Endodermal cell (in vitro differentiated cells): Measurements from ENCODE around the gene GPR137B. TPM values are rescaled to one million over a fixed set of nuclear protein-coding genes. Genes with fewer than 3 reads are reported as not detected.

ENCODE experiments used
- DNase-seq: peaks from one replicate; pipeline ENCODE4 v3.0.0-alpha.2; 2017
- H3K27ac ChIP-seq: 2 replicates; pipeline ENCODE4 v1.5.1; 2013; ENCODE audit warnings: mild to moderate bottlenecking, low read depth, low read length, moderate library complexity
- H3K27me3 ChIP-seq: 2 replicates; pipeline ENCODE4 v1.6.1; 2013; ENCODE audit warnings: mild to moderate bottlenecking, low read length, moderate library complexity; ENCODE audit not compliant: insufficient read depth, control insufficient read depth, poor library complexity, severe bottlenecking
- H3K36me3 ChIP-seq: 2 replicates; pipeline ENCODE4 v1.7.0; 2013; ENCODE audit warnings: mild to moderate bottlenecking, low read length, moderate library complexity; ENCODE audit not compliant: control insufficient read depth, insufficient read depth
- H3K4me1 ChIP-seq: one replicate; pipeline ENCODE4 v1.7.0; 2013; ENCODE audit warnings: low read length; ENCODE audit not compliant: control insufficient read depth, insufficient read depth
- H3K4me3 ChIP-seq: 2 replicates; pipeline ENCODE4 v1.5.1; 2013; ENCODE audit warnings: mild to moderate bottlenecking, low read length, moderate library complexity
- H3K9ac ChIP-seq: 2 replicates; pipeline ENCODE4 v1.6.1; 2013; ENCODE audit warnings: mild to moderate bottlenecking, low read length, moderate library complexity; ENCODE audit not compliant: poor library complexity, severe bottlenecking; ENCODE audit errors: extremely low read depth
- H3K9me3 ChIP-seq: 2 replicates; pipeline ENCODE4 v1.6.1; 2013; ENCODE audit warnings: mild to moderate bottlenecking, low read length, moderate library complexity; ENCODE audit not compliant: control insufficient read depth
- H3K27ac Mint-ChIP-seq: 2 replicates; pipeline ENCODE4 v1.8.0; 2020; ENCODE audit warnings: mixed read lengths
- H3K27me3 Mint-ChIP-seq: 2 replicates; pipeline ENCODE4 v1.8.0; 2021; ENCODE audit warnings: mild to moderate bottlenecking, mixed read lengths; ENCODE audit not compliant: insufficient read depth
- H3K36me3 Mint-ChIP-seq: 2 replicates; pipeline ENCODE4 v1.8.0; 2020; ENCODE audit warnings: low read depth, mixed read lengths
- H3K4me1 Mint-ChIP-seq: 2 replicates; pipeline ENCODE4 v1.8.0; 2020; ENCODE audit warnings: mixed read lengths
- H3K4me3 Mint-ChIP-seq: 2 replicates; pipeline ENCODE4 v1.8.0; 2020; ENCODE audit warnings: mild to moderate bottlenecking, moderate library complexity, mixed read lengths
- H3K9me3 Mint-ChIP-seq: 2 replicates; pipeline ENCODE4 v1.8.0; 2020; ENCODE audit warnings: mild to moderate bottlenecking, mixed read lengths
- WGBS, 2 experiments: methylation state at CpG; one replicate each; pipeline versions ENCODE4 v1.1.5 to v1.1.7; 2013; ENCODE audit warnings: missing lambda C conversion rate in 2 of 2, mixed read lengths in 1 of 2; ENCODE audit not compliant: insufficient coverage in 1 of 2, insufficient read length in 1 of 2; 5-methylcytosine and 5-hydroxymethylcytosine counted together
- total RNA-seq, 2 donors: library from RNA; stranded (reverse); fragmentation: NEBNext Ultra II Directional in 1 of 2; extraction: Animal tissue kit (Norgen Biotek cat#: 25700) in 1 of 2; gene quantifications; 2 replicates in 1 of 2; 3 replicates in 1 of 2; pipeline ENCODE4 v1.2.1, GENCODE V29; 2021
- TF ChIP-seq, protein P1 (sequence below): fragments of 200-600 bp; sonication (generic); conservative IDR thresholded peaks from 2 replicates; pipeline ENCODE4 v1.5.0; 2021; ENCODE audit warnings: antibody characterized with exemption, mild to moderate bottlenecking

GPR137B gene
- total RNA-seq, 2 donors from 2014 or later = 2.8 to 6.7 TPM

DNA sequence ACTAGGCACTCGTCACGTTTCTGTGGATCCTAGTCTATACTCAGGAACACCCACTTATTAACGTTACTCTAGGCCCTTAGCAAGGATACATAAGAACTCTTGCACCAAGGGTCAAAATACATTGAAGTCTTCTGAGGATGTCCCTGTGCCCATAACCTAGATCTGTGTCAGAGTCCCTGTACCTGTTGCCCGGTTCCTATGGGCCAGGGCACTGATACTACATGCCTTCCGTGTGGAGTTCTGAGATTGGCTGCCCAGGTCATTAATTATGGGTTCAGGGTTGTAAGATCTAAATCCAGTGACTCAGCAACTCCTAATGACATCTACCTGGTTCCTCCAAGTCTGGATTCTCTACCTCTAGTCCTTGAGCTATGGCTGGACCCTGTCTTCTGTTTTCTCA lies 69.5 kb downstream of the GPR137B start:
- peaks cover 3% of the 10 kb centered on the region for H3K4me1 Mint-ChIP-seq
- H3K9me3 Mint-ChIP-seq = no peaks in the 10 kb centered on the region
- H3K27me3 ChIP-seq = peaks cover 6% of the 10 kb centered on the region
- no peaks in the 10 kb centered on the region for H3K9me3 ChIP-seq
- H3K4me3 Mint-ChIP-seq = no peak overlapping the region
- H3K27ac ChIP-seq = no peak overlapping the region
- H3K36me3 ChIP-seq = no peaks in the 10 kb centered on the region
- H3K4me3 ChIP-seq = no peak overlapping the region
- no peaks in the 10 kb centered on the region for H3K4me1 ChIP-seq
- H3K36me3 Mint-ChIP-seq = no peaks in the 10 kb centered on the region
- DNase-seq = no peak
- H3K27ac Mint-ChIP-seq = no peak overlapping the region
- TF ChIP-seq, protein P1, sequence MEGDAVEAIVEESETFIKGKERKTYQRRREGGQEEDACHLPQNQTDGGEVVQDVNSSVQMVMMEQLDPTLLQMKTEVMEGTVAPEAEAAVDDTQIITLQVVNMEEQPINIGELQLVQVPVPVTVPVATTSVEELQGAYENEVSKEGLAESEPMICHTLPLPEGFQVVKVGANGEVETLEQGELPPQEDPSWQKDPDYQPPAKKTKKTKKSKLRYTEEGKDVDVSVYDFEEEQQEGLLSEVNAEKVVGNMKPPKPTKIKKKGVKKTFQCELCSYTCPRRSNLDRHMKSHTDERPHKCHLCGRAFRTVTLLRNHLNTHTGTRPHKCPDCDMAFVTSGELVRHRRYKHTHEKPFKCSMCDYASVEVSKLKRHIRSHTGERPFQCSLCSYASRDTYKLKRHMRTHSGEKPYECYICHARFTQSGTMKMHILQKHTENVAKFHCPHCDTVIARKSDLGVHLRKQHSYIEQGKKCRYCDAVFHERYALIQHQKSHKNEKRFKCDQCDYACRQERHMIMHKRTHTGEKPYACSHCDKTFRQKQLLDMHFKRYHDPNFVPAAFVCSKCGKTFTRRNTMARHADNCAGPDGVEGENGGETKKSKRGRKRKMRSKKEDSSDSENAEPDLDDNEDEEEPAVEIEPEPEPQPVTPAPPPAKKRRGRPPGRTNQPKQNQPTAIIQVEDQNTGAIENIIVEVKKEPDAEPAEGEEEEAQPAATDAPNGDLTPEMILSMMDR = no peak
- H3K27me3 Mint-ChIP-seq = no peaks in the 10 kb centered on the region
- H3K9ac ChIP-seq = no peak overlapping the region
- WGBS, 2 experiments = 94 to 95% methylated on average over 3 to 5 of the region's 5 CpGs

DNA sequence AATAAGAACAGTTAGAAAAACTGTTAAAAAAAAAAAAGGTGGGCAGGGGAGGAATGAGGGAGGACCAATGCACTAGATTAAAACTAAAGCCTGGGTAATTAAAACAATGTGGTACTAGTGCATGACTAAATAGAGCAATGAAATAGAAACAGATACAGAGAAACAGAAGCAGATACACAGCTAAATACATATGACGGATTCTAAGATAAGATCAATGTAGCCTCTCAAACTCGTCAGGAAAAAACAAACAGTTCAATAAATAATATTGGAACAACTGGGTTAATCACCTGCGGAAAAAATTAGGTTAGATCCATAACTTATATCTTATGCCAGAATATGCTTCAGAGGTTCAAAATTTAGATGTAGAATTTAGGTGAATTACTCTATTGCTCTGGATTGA lies 71.2 kb downstream of the GPR137B start:
- no peak overlapping the region for H3K9ac ChIP-seq
- H3K27me3 Mint-ChIP-seq = no peaks in the 10 kb centered on the region
- no peaks in the 10 kb centered on the region for H3K9me3 ChIP-seq
- no peak overlapping the region for H3K27ac ChIP-seq
- H3K27me3 ChIP-seq = no peaks in the 10 kb centered on the region
- H3K4me1 ChIP-seq = no peaks in the 10 kb centered on the region
- no peak overlapping the region for H3K4me3 Mint-ChIP-seq
- no peak for DNase-seq
- H3K9me3 Mint-ChIP-seq = no peaks in the 10 kb centered on the region
- H3K4me1 Mint-ChIP-seq = peaks cover 3% of the 10 kb centered on the region
- no peak overlapping the region for H3K4me3 ChIP-seq
- H3K27ac Mint-ChIP-seq = no peak overlapping the region
- WGBS, 2 experiments = 71 to 89% methylated on average over 1 to 3 of the region's 3 CpGs
- no peaks in the 10 kb centered on the region for H3K36me3 Mint-ChIP-seq
- H3K36me3 ChIP-seq = no peaks in the 10 kb centered on the region
- TF ChIP-seq, protein P1 = no peak

DNA sequence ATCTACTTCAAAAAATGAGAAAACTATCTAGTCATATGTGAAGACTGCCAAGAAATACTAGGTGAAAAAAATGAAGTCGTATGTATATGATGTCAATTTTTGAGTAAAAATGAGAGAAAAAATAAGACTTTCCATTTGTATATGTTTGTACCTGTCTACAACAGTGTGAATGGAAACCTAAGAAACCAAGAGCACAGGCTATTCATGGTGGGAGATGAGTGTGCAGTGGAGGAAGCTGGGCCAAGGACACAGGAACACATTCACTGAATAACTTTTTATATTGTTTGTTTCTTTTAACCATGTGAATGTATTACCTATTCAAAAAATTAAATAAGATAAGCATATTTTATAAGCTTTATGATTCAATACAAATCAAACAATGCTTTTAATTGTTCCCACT lies 72.4 kb downstream of the GPR137B start:
- TF ChIP-seq, protein P1 = no peak

More for the DNA sequence above, 72.4 kb downstream of the GPR137B start:
- Mint-ChIP-seq H3K36me3 (no peaks in the 10 kb centered on the region), H3K27ac (no peak overlapping the region), H3K4me1 (peaks cover 3% of the 10 kb centered on the region), H3K4me3 (no peak overlapping the region), H3K27me3 (no peaks in the 10 kb centered on the region), H3K9me3 (no peaks in the 10 kb centered on the region)
- no peaks in the 10 kb centered on the region for H3K9me3 ChIP-seq
- no peak overlapping the region for H3K4me3 ChIP-seq
- WGBS, 2 experiments = 92 to 100% methylated on average over 1 of the region's 1 CpG
- H3K9ac ChIP-seq = no peak overlapping the region
- no peak for DNase-seq
- no peaks in the 10 kb centered on the region for H3K27me3 ChIP-seq
- no peak overlapping the region for H3K27ac ChIP-seq
- no peaks in the 10 kb centered on the region for H3K36me3 ChIP-seq
- H3K4me1 ChIP-seq = no peaks in the 10 kb centered on the region
